NT2/D1 (cell line): ENCODE measurements around the gene TNFRSF6B.
"Not testable (repeated sequence)": the region's sequence is repeated elsewhere in the genome, so short reads cannot be mapped to it uniquely, and the experiment has no call there.

Experiments
- SUZ12 ChIP-seq: IDR thresholded peaks from 2 replicates; pipeline ENCODE4 v1.6.1; 2011; ENCODE audit not compliant: insufficient read length, insufficient read depth; ENCODE audit errors: extremely low read depth
- YY1 ChIP-seq: IDR thresholded peaks from 2 replicates; pipeline ENCODE4 v1.6.1; 2011; ENCODE audit not compliant: insufficient read length, insufficient read depth
- ZNF274 ChIP-seq: IDR thresholded peaks from 2 replicates; pipeline ENCODE4 v1.6.1; 2011; ENCODE audit warnings: mild to moderate bottlenecking, low read depth, low read length

DNA sequence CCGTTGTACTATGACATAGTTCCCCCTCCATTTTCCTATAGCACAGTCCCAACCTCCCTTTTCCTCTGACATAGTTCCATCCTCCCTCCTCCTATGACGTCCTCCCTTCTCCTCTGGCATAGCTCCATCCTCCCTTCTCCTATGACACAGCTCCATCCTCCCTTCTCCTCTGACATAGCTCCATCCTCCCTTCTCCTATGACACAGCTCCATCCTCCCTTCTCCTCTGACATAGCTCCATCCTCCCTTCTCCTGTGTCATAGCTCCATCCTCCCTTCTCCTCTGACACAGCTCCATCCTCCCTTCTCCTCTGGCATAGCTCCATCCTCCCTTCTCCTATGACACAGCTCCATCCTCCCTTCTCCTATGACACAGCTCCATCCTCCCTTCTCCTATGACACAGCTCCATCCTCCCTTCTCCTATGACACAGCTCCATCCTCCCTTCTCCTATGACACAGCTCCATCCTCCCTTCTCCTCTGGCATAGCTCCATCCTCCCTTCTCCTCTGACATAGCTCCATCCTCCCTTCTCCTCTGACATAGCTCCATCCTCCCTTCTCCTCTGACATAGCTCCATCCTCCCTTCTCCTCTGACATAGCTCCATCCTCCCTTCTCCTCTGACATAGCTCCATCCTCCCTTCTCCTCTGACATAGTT, 26.6 kb downstream of the TNFRSF6B start:
- not testable (repeated sequence) for TF ChIP-seq ZNF274, YY1, SUZ12
